Heart left ventricle (tissue), 13 donors: ENCODE results near the gene HSF4.

Source experiments
- CTCF ChIP-seq, 12 donors: fragments of 200-600 bp; sonication (generic) in 4 of 12; IDR thresholded peaks; one replicate each; pipeline versions ENCODE4 v1.5.0 to v1.8.0; 2018 to 2022; ENCODE audit warnings: antibody characterized with exemption in 12 of 12, mild to moderate bottlenecking in 5 of 12
- POLR2A ChIP-seq, 2 donors: fragments of 450-650 bp; IDR thresholded peaks; one replicate each; pipeline ENCODE4 v1.6.1; 2017; ENCODE audit warnings: antibody characterized with exemption in 2 of 2, mild to moderate bottlenecking in 2 of 2, moderate library complexity in 2 of 2
- donor health status: ischemic (EF 13 %, LVEDD 7.1; RV severe dilation, severe dysfunction).
- donor health status: DM: no; HTN: yes; CAD: no.
- donor health status: DM: no; HTN: no; CAD: no.
- donor health status: ischemic (EF 25% LVEDD 6.9; RV normal size, moderate dysfunction).
- donor health status: ischemic (EF 25% LVEDD 5.7; RV mildly dilated, moderate dysfunction).
- donor health status: ischemic (EF 35%, LVEDD 5.7; RV mildly dilated, moderate dysfunction).
- donor health status: nonischemic (EF 11% LVEDD 7.7; RV severe dilation, severe dysfunction).
- donor health status: DM: yes; HTN: yes; CAD: no.
- donor health status: PGD.
- donor health status: ischemic (EF 29% LVEDD 5.4; RV normal size, mild dysfunction).
- donor health status: nonischemic (EF 23%, LVEDD 6.1; RV moderate dilation, normal function).

- TF ChIP-seq POLR2A (IDR thresholded peaks at IDR 0.05) (no peak), CTCF (IDR thresholded peaks at IDR 0.05) (no peak)
These were observed 13.6 kb upstream of the HSF4 start, which contains the start of gene B3GNT9 for GRCh38 chr16:67150833-67151396.
